DMS53 treated with DMSO at 0.1 percent for 48 hours (cell line): Measurements from ENCODE around the gene WDR73.
"Not testable (repeated sequence)": the region's sequence is repeated elsewhere in the genome, so short reads cannot be mapped to it uniquely, and the experiment has no call there.

Experiments used
- DNase-seq: peaks from one replicate; lab custom pipeline; 2025; ENCODE audit not compliant: unreplicated experiment; lab: John Stamatoyannopoulos, UW

The WDR73 gene

DNA sequence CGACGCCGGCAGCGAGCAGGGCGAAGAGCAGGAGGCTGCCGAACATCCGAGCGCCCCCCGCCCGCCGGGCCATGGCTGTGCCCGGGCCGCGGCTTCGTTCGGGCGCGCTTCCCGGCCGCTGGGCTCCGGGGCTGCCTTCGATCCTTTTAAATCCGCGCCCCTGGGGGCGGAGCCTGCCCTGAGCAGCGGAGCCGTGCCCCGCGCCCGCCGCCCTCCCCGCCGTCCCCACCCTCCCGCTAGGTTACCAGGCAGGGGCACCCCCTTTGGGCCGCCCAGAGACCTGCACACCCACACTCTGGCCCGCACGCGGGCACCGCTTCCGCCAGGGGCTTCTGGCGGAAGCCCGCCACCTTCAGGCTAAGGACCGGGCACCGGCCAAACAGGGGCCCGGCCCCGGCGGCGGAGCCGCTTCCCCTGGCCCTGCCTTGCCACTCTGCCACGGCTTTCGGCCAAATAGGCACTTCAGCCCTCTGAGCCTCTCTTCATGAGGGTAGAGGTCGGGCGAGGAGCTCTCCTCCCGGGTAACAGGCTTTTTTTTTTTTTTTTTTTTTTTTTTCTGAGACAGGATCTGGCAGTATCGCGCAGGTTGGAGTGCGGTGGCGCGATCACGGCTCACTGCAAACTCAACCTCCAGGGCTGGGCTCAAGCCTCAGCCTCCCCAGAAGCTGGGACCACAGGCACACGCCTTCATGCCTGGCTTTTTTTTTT is 4.2 kb upstream of the WDR73 start, which contains the start of gene NMB:
NMB (minus strand) TSS at position 120 of the 708 bp plus-strand sequence; CDS start at position 73, 47 bp downstream.
- DNase-seq: peak; percentile 40

DNA sequence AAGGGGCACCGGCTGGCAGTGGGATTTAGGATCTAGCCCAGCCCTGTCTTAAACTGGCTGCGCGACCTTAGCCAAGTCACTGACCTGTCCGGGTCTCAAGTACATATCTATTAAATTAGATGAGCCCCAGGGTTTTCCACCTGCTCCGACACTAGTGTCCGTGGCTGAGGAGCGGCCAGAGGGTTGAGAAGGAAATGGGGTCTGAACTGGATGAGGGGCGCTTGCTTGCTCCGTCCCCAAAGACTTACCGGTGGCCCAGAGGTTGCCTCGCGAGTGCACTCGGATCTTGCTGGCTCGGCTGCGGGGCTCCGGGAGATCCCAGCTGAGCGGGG is 3.6 kb upstream of the WDR73 start:
- DNase-seq: no peak

DNA sequence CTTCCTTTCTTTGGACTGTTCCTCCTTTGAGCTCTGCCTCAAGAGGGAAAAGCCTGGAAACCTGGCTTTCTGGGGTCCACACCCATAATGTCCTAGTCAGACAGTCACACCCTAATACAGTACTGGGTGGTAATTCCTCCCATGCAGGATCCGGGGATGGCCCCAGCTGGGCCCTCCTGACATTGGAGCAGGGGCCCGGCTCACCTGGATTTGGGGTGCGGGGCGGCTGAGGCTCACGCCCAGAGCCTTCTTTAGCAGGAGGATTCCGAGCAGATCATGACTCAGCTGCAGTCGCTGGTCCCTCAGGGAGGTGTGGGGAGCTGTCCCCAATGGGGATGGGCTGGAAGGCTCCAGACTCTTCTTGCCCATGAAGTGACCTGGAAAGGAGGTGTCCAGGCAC is 2.9 kb upstream of the WDR73 start:
- no peak for DNase-seq

DNA sequence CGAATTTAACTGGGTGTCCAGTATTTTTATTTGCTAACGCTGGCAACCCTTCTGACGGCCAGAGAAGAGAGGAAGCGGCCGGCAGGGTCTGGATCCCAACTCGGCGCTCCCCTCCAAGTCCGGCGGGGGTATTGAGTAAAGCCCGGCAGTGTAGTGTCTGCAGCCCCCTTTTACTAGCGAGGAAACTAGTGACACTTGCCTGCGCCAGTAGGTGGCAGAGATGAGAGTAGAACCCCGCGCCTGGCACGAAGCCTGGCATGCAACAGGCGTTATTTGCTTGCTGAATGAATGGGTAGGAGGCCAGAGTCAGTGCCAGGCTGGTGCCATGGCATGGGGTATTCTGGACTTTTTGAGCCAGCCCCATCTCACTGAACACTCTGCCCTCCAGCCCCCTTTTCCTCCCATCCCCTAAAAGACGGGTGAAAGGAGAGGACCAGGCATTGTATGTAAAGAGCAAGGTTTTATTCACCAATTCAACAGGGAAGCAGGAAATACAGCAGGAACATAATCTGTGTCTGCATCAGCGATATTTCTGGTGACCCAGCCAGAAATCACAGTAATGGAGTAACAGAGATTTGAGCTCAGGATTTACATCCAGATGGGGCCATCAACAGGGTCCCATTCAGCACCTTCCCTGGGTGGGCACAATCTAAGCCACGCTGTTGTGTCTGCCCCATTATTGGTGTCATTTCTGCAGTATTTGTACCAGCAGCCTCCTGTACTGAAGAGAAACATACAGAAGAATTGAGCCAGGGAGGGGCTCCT is 788 bp upstream of the WDR73 start:
- DNase-seq: peak; percentile 45

DNA sequence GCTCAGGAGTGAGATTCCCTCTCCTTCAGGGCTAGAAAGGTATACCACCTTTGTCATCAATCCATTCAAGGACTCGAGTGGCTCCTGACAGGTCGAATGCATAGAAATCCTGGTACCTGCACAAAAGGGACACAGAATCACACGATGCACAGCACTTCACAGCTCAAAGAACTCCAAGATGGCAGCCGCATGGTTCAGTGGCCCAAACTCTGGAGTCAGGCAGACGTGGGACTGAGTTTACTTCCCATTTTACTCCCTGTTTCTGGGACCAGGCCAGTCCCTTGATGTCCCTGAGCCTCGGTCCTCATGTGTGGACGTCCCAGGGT is 536 bp downstream of the WDR73 start:
- no peak for DNase-seq

DNA sequence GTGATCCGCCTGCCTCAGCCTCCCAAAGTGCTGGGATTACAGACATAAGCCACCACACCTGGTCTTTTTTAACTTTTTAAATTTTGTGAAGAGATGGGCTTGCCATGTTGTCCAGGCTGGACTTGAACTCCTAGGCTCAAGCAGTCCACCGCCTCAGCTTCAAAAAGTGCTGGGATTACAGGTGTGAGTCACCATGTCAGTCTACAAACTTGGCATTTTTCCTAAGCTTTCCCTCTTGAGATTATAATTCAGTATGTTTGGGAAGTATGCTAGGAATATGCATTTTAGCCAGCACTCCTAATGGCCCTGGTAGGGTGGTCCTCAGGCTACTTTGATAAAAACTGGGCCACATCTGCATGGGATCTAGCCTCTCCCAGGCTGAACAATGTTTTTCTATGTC is 4.4 kb downstream of the WDR73 start:
- DNase-seq: no peak

DNA sequence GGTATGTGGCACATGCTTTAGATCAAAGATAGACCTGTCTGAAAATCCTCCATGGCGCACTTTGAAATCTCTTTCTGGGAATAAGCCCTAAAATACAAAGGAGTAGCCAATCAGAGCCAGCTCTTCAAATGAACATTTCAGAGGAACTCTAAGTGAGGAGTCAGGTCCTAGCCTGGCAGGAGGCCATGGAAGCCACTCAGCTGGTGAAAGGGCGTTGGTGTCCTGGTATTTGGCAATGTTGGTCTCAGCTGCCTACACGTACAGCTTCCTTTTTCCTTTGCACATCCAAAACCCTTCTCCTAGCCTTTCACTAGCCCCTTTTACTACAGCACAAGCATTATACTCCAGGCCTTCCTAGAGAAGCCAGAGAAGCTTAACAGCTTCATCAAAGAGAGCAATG is 5.5 kb downstream of the WDR73 start:
- no peak for DNase-seq

DNA sequence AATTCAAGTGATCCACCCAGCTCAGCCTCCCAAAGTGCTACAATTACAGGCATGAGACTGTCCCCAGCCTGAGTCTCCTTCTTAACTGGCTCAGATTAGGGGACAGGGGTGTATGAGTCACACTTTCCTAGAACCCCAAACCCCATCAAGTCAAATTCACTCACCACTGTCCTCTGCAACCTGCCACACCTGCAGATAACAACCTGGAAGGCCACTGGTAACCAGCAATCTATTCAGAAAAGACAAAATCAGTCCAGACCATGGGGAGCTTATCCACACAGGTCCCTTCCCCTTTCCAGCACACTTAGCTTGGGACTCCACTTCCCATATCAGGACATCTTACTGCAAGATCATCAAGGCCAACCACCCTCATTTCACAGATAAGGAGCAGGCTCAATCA is 6.4 kb downstream of the WDR73 start:
- no peak for DNase-seq

DNA sequence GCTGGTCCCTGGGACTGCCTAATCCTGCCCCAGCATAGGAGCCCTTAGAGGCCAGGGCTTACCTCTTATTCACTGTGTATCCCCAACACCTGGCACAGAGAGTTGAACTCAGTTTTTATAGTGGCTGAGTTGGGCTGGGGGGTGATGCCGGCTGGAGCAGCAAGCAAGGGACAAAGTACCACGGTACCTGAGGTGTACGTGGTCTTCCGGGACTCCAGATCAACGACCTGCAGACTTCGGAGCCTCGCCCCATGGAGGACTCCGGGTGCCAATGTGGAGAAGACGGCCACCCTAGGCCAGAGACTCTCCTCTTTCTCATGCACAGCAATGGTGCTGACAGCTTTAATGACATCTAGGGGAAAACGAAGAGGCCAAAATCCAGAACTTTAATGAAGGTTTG is 8.1 kb downstream of the WDR73 start:
- DNase-seq: no peak

DNA sequence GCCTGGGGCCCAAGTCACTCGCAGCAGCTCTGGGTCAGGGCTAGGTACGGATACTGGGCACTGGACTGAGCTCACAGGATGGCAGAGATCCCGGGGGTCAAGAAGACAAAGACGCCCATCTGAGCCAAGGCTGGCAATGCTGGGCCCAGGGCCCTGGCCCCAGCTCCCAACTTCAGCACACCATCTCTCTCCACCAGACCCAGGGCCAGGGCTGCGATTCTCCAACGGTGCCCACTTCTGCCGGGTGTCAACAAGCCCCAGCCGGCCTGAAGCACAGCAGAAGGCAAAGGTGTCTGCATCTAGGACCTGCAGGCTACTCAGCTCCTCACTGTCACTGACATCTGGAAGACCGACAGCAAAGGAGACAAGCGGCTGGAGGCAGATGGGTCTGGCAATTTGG is 8.6 kb downstream of the WDR73 start:
- no peak for DNase-seq

DNA sequence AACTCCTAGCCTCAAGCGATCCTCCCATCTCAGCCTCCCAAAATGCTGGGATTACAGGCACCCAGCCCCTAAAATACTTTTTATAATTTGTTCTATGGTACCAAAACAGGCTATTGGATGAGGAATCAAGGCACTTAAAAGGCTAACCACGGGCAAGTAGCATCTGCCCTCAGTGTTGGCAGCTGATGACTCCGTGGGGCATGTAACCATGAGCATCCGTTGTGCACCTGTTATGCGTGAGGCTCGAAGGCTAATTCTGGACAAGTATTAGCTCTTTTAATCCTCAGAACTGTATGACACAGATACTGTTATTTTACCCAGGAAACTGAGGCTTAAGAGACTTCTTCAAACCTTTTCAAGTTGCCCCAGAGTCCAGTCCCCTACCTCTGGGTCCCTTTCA is 10.2 kb downstream of the WDR73 start:
- DNase-seq: no peak

DNA sequence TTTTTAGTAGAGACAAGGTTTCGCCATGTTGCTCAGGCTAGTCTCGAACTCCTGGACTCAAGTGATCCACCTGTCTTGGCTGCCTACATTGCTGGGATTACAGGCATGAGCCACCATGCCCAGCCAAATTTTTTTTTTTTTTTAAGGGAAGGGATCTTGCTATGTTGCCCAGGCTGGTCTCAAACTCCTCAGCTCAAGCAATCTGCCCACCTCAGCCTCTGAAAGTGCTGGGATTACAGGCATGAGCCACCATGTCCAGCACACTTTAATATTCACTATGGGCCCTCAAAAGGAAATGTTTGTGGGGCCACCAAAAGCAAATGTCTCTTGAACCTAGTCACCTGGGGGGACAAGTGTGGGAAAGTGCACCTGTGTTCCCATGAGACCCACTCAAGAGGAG is 11.4 kb downstream of the WDR73 start:
- not testable (repeated sequence) for DNase-seq

DNA sequence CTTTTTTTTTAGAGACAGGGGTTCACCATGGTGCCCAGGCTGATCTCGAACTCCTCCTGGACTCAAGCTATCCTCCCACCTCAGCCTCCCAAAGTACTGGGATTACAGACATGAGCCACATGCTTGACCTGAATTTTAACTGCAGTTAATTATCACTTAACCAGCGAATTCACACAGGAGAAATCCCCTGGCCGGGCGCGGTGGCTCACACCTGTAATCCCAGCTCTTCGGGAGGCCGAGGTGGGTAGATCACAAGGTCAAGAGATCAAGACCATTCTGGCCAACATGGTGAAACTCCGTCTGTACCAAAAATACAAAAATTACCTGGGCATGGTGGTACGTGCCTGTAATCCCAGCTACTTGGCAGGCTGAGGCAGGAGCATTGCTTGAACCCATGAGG is 12.2 kb downstream of the WDR73 start:
- not testable (repeated sequence) for DNase-seq

DNA sequence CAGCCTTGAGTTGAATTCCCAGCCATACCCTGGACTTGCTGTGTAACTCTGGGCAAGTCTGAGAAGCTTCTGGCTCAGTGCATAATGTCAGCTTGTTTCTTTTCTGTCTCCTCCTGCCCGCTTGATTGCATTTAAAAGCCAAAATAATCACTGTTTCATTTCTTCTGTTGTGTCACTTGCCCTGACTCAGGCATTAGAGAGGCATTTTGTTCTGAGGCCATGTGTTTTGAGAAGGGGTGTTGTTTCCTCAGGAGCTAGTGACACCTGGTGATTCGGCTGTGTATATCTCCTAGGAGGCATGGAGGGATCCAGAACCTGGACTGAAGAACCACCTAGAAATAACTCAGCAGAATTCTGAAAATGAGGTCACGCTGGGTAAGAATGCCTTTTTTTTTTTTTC is 16.0 kb downstream of the WDR73 start:
- peak; percentile 8 for DNase-seq

DNA sequence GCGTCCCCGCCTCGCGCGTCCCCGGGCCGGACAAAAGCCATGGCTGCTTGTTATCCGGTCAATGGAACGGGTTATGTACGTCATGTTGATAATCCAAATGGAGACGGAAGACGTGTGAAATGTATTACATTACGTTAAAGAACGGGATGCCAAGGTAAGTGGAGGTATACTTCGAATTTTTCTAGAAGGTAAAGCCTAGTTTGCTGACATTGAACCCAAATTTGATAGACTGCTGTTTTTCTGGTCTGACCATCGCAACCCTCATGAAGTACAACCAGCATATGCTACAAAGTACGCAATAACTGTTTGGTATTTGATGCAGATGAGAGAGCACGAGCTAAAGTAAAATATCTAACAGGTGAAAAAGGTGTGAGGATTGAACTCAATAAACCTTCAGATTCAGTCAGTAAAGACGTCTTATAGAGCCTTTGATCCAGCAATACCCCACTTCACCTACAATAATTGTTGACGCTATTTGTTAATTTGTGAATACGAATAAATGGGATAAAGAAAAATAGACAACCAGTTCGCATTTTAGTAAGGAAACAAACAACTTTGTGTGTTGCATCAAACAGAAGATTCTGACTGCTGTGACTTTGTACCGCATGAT is 19.8 kb downstream of the WDR73 start:
- DNase-seq: no peak

DNA sequence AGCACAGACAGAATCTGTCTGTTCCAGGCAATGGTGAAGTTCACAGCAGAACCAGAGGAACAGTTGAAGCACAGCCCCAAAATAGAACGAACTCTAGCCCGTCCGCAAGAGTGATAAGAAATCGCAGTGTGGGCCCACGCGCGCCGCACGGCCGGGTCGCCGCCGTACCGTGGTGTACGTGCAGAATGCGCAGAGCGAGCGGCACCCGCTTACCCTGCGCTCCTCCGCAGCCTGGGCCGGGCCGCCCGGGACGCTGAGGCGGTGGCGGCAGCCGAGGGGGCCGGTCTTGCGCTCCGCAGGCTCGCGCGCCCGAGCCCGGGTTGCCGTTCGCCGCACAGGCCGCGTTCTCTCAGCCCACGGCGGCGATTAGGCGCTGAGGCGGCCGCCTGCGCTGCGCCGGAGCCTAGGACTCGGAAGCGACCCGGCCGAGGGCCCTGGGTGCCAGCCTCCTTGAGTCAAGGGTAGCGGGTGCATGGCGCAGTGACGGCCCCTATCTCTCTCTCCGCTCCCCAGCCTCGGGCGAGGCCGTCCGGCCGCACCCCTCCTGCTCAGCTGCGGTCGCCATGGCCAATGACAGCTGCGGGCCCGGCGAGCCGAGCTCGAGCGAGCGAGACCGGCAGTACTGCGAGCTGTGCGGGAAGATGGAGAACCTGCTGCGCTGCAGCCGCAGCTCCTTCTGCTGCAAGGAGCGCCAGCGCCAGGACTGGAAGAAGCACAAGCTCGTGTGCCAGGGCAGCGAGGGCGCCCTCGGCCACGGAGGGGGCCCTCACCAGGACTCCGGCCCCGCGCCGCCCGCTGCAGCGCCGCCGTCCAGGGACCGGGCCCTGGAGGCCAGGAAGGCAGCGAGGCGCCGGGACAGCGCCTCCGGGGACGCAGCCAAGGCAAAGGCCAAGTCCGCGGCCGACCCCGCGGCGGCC is 20.5 kb downstream of the WDR73 start:
- peak; percentile 12 for DNase-seq

DNA sequence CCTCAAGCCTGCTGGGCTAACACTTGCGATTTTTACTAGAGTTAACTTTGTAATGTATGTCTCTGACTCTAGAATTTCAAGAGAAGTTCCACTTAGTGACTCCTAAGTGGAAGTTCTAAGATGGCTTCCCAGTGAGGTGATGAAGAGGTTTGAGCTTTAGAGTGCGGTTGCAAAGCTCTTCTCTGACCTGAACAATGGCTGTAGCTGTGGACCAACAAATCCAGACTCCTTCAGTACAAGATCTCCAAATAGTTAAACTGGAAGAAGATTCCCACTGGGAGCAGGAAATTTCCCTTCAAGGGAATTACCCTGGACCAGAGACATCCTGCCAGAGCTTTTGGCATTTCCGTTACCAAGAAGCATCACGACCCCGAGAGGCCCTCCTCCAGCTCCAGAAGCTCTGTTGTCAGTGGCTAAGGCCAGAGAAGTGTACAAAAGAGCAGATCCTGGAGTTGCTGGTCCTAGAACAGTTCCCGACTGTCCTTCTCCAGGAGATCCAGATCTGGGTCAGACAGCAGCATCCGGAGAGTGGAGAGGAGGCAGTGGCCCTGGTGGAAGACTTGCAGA is 22.3 kb downstream of the WDR73 start:
- peak; percentile 36 for DNase-seq

DNA sequence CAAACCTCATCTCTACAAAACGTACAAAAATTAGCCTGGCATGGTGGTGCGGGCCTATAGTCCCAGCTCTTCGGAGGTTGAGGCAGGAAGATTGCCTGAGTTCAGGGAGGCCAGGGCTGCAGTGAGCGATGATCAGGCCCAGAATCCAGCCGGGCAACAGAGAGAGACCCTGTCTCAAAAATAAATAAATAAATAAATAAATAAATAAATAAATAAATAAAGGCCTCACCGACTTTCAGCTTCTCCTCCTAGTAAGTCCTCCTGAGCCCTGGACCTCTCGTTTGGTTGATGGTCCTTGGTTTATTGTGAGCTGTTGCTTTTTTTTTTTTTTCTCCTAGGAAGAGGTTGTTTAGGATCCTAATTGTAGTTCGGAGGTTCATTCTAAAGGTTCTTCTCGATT is 25.1 kb downstream of the WDR73 start:
- no peak for DNase-seq

DNA sequence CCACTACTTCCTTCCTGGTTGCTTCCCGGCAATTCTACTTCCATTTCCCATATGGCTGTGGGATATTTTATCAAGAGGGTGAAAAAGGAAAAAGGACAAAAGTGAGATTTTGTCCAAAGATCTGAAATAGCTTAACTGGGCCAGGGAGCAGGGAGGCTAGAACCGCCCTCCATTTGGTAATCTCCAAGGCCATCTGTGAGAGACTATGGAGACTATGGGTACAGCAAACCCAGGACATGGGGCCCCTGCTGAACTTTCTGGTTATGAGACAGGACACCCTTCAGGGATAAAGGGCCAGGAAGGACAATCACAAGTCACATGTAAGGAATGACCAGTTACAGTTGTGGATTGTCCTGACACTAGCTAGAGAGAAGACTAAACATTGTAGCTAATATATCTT is 29.0 kb downstream of the WDR73 start:
- no peak for DNase-seq

DNA sequence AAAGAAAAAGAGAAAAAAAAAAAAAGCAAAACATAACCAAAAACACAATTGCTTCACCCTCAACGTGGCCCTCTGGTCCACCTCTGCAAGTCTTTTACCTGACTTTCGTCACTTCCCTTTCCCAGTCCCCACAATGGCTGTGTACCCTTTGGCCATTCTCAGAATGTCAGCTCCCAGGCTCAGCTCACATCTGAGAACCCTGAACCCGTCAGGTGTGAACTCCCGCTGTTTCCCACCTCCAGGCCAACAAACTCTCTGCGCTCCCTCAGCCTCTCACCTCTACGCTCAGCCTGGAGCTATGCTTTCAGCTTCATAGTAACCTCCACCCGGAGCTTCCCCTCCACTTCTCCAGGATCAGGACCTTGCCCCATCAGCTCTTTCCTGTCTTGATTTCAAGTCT is 29.7 kb downstream of the WDR73 start:
- DNase-seq: no peak

DNA sequence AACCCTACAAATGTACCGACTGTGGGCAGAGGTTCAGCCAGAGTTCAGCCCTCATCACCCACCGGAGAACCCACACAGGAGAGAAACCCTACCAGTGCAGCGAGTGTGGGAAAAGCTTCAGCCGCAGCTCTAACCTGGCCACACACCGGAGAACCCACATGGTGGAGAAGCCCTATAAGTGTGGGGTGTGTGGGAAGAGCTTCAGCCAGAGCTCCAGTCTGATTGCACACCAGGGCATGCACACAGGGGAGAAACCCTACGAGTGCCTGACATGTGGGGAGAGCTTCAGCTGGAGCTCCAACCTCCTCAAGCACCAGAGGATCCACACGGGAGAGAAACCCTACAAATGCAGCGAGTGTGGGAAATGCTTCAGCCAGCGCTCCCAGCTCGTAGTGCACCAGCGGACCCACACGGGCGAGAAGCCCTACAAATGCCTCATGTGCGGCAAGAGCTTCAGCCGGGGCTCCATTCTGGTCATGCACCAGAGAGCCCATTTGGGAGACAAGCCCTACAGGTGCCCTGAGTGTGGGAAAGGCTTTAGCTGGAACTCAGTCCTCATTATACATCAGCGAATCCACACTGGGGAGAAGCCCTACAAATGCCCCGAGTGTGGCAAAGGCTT is 32.6 kb downstream of the WDR73 start:
- no peak for DNase-seq
